Smooth muscle cell (in vitro differentiated cells): ENCODE measurements around the gene GLUD2. TPM values are rescaled to one million over a fixed set of nuclear protein-coding genes. Genes with fewer than 3 reads are reported as not detected.
"Not testable (repeated sequence)": the region's sequence is repeated elsewhere in the genome, so short reads cannot be mapped to it uniquely, and the experiment has no call there.

Experiments
- DNase-seq: peaks from one replicate; lab custom pipeline; 2025; ENCODE audit not compliant: unreplicated experiment; lab: John Stamatoyannopoulos, UW
- H2AFZ ChIP-seq: fragments of 200-600 bp; sonication (generic); 2 replicates; pipeline ENCODE4 v1.6.0; 2016; ENCODE audit warnings: antibody characterized with exemption, low read depth, mild to moderate bottlenecking
- H3F3A ChIP-seq: fragments of 200-600 bp; sonication (generic); 2 replicates; pipeline ENCODE4 v1.6.0; 2017; ENCODE audit warnings: antibody characterized with exemption, low read depth
- H3K27ac ChIP-seq: fragments of 200-600 bp; sonication (generic); 2 replicates; pipeline ENCODE4 v1.5.1; 2016; ENCODE audit warnings: low read depth, mild to moderate bottlenecking
- H3K27me3 ChIP-seq: fragments of 200-600 bp; sonication (generic); 2 replicates; pipeline ENCODE4 v1.6.1; 2016; ENCODE audit warnings: low read depth, mild to moderate bottlenecking
- H3K36me3 ChIP-seq: fragments of 200-600 bp; sonication (generic); 2 replicates; pipeline ENCODE4 v1.5.1; 2016; ENCODE audit warnings: low read depth
- H3K4me1 ChIP-seq: fragments of 200-600 bp; sonication (generic); 2 replicates; pipeline ENCODE4 v1.5.1; 2016; ENCODE audit warnings: low read depth
- H3K4me2 ChIP-seq: fragments of 200-600 bp; sonication (generic); 2 replicates; pipeline ENCODE4 v1.6.0; 2016; ENCODE audit warnings: mild to moderate bottlenecking
- H3K4me3 ChIP-seq: fragments of 200-600 bp; sonication (generic); 2 replicates; pipeline ENCODE4 v1.5.1; 2016; ENCODE audit warnings: mild to moderate bottlenecking
- H3K79me2 ChIP-seq: fragments of 200-600 bp; sonication (generic); 2 replicates; pipeline ENCODE4 v1.6.0; 2016; ENCODE audit warnings: low read depth, mild to moderate bottlenecking
- H3K9ac ChIP-seq: fragments of 200-600 bp; sonication (generic); 2 replicates; pipeline ENCODE4 v1.6.0; 2016; ENCODE audit warnings: low read depth
- H3K9me3 ChIP-seq: fragments of 200-600 bp; sonication (generic); replicated peaks from 2 replicates; pipeline ENCODE4 v1.5.1; 2016; ENCODE audit warnings: low read depth
- H4K20me1 ChIP-seq: fragments of 200-600 bp; sonication (generic); 2 replicates; pipeline ENCODE4 v1.6.0; 2016; ENCODE audit warnings: low read depth
- CTCF ChIP-seq: fragments of 200-600 bp; sonication (generic); IDR thresholded peaks from 2 replicates; pipeline ENCODE4 v1.5.1; 2017; ENCODE audit warnings: borderline replicate concordance, mild to moderate bottlenecking, antibody characterized with exemption; ENCODE audit not compliant: insufficient read depth, poor library complexity, severe bottlenecking
- WGBS: methylation state at CpG from one replicate; pipeline ENCODE4 v1.1.7; 2016; ENCODE audit warnings: low lambda C conversion rate; 5-methylcytosine and 5-hydroxymethylcytosine counted together
- polyA plus RNA-seq: library from polyadenylated mRNA; unstranded; fragments of >200 nt; fragmentation: Nextera tagmentation; extraction: Ambion mirVana; gene quantifications from 2 replicates; pipeline ENCODE4 v1.2.1, GENCODE V29; 2016
- total RNA-seq: library from RNA; depleted of rRNA; stranded (reverse); fragments of >200 nt; gene quantifications from 2 replicates; pipeline ENCODE4 v1.2.3, GENCODE V29; 2014

The GLUD2 gene
- total RNA-seq, result 0.85 and 2.2 TPM in 2 replicates
- 0.08 and 0.13 TPM in 2 replicates for polyA plus RNA-seq

- not testable (repeated sequence) for H3K79me2 ChIP-seq, H3K9ac ChIP-seq, H3K4me1 ChIP-seq, H3K27ac ChIP-seq, H3K27me3 ChIP-seq, H3K36me3 ChIP-seq, DNase-seq, H4K20me1 ChIP-seq, H3K9me3 ChIP-seq, H3F3A ChIP-seq
- peak; percentile 30 for TF ChIP-seq CTCF
- Histone ChIP-seq H3K4me2 (peak within 1 kb of the TSS; percentile 74), H2AFZ (peak within 1 kb of the TSS; percentile 24), H3K4me3 (peak within 1 kb of the TSS; percentile 48)
- 50% methylated on average over 81 of the region's 82 CpGs for WGBS
Observed at GRCh38 chrX:121047441-121048419, at the start of gene GLUD2. TSS of gene GLUD2 (plus strand) at chrX:121047610. CDS start at chrX:121047685, 75 bp downstream.

- Histone ChIP-seq H3F3A (no peaks in the 10 kb centered on the region), H3K27me3 (no peaks in the 10 kb centered on the region), H3K4me2 (no peak overlapping the region), H3K79me2 (no peaks in the 10 kb centered on the region), H3K4me3 (no peak overlapping the region), H4K20me1 (no peaks in the 10 kb centered on the region), H3K36me3 (no peaks in the 10 kb centered on the region), H3K27ac (no peak overlapping the region), H3K4me1 (no peaks in the 10 kb centered on the region), H2AFZ (no peak overlapping the region), H3K9ac (no peak overlapping the region), H3K9me3 (no peaks in the 10 kb centered on the region)
- WGBS, result 76% methylated on average over 3 of the region's 3 CpGs
- no peak for TF ChIP-seq CTCF
- DNase-seq, result no peak
Observed at GRCh38 chrX:120999413-120999812, 48.0 kb upstream of the GLUD2 start.

- H3K27ac ChIP-seq, result no peak overlapping the region
- WGBS, result 60% methylated on average over 4 of the region's 4 CpGs
- H3K79me2 ChIP-seq, result no peaks in the 10 kb centered on the region
- no peak for TF ChIP-seq CTCF
- H4K20me1 ChIP-seq, result no peaks in the 10 kb centered on the region
- no peaks in the 10 kb centered on the region for H3K36me3 ChIP-seq
- no peaks in the 10 kb centered on the region for H3K4me1 ChIP-seq
- no peaks in the 10 kb centered on the region for H3F3A ChIP-seq
- no peak overlapping the region for H3K9ac ChIP-seq
- no peak overlapping the region for H2AFZ ChIP-seq
- no peak overlapping the region for H3K4me2 ChIP-seq
- DNase-seq, result no peak
- no peak overlapping the region for H3K4me3 ChIP-seq
- H3K27me3 ChIP-seq, result no peaks in the 10 kb centered on the region
- H3K9me3 ChIP-seq, result no peaks in the 10 kb centered on the region
Observed at GRCh38 chrX:121000589-121000988, 46.8 kb upstream of the GLUD2 start.

GRCh38 chrX:121008920-121009319, 38.5 kb upstream of the GLUD2 start:
- Histone ChIP-seq H3K9me3 (peaks cover 3% of the 10 kb centered on the region), H3F3A (no peaks in the 10 kb centered on the region), H3K4me2 (no peak overlapping the region), H2AFZ (no peak overlapping the region), H3K27ac (no peak overlapping the region), H4K20me1 (no peaks in the 10 kb centered on the region), H3K4me1 (no peaks in the 10 kb centered on the region), H3K79me2 (no peaks in the 10 kb centered on the region), H3K4me3 (no peak overlapping the region), H3K27me3 (no peaks in the 10 kb centered on the region), H3K36me3 (no peaks in the 10 kb centered on the region), H3K9ac (no peak overlapping the region)
- TF ChIP-seq CTCF, result no peak
- DNase-seq, result no peak
- WGBS, result 84% methylated on average over 1 of the region's 1 CpG
